HCT116 (cell line): ENCODE results near the gene APBA2.

Source experiments
- EZH2 ChIP-seq: fragments of 200-600 bp; sonication (generic); IDR thresholded peaks from 2 replicates; pipeline ENCODE4 v1.6.1; 2017; ENCODE audit warnings: antibody characterized with exemption, mixed run types
- POLR2A ChIP-seq: IDR thresholded peaks from 2 replicates; pipeline ENCODE4 v1.7.0; 2011; ENCODE audit warnings: borderline replicate concordance; ENCODE audit not compliant: insufficient read depth, insufficient read length; ENCODE audit errors: extremely low read depth
- POLR2AphosphoS5 ChIP-seq: IDR thresholded peaks from 2 replicates; pipeline ENCODE4 v1.6.1; 2011; ENCODE audit warnings: mild to moderate bottlenecking, low read depth, low read length, moderate library complexity
- RAD21 ChIP-seq: IDR thresholded peaks from 2 replicates; pipeline ENCODE4 v1.6.1; 2012; ENCODE audit warnings: low read depth, mild to moderate bottlenecking
- REST ChIP-seq: IDR thresholded peaks from 2 replicates; pipeline ENCODE4 v1.6.1; 2012; ENCODE audit warnings: low read depth
- TCF7L2 ChIP-seq: IDR thresholded peaks from 2 replicates; pipeline ENCODE4 v1.7.0; 2011; ENCODE audit warnings: borderline replicate concordance, inconsistent platforms; ENCODE audit not compliant: insufficient read depth, insufficient read length; ENCODE audit errors: extremely low read depth
- ZNF274 ChIP-seq: fragments of 200-500 bp; sonication (Bioruptor generic); IDR thresholded peaks from 2 replicates; pipeline ENCODE4 v1.6.1; 2014; ENCODE audit warnings: mild to moderate bottlenecking, low read depth, low read length, inconsistent platforms
- TF ChIP-seq, protein P1 (sequence below), 3 experiments: fragments of 200-600 bp in 1 of 3; sonication (generic) in 1 of 3; IDR thresholded peaks in 2 of 3; conservative IDR thresholded peaks in 1 of 3; 2 replicates each; pipeline ENCODE4 v1.5.1; 2012 to 2017; ENCODE audit warnings: low read depth in 2 of 3, low read length in 2 of 3, antibody characterized with exemption in 1 of 3, borderline replicate concordance in 1 of 3, control low read depth in 1 of 3, mild to moderate bottlenecking in 1 of 3, mixed read lengths in 1 of 3, mixed run types in 1 of 3, moderate library complexity in 1 of 3; ENCODE audit not compliant: insufficient read depth in 1 of 3

DNA sequence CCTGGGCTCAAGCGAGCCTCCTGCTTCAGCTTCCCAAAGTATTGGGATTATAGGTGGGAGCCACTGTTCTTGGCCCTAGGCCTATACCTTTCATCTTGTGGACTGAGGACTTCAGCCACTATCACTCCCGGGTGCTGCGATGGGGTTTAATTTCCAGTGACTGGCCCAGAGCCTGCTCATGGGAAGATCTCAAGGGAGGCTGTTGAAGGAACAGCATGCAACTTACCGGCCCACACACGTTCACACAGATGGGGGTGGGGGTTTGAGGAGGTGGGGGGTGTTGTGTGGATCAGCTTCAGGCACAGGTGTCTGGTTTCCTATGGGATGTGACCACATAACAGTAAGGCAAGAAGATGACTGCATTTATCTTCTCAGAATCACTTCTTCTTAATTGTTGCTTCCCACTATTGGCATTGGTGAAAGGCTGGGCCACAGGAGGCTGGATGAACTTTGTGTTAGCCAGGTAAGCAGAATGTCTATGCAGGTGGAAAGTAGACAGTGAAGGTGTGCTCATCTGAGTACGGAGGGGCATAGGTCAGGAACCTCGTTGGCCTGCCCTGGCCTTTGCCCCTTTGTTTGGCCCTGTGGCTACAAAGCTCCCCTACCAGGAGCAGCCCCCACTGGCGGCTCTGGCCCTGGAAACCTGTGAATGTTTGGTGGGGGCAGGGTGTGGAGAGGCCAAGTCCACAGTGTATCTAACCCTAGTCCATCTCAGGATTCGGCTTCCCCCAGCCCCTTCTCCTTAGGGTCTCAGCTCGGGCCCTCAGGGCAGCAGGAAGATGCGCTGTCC is 1.4 kb upstream of the APBA2 start:
- TF ChIP-seq POLR2AphosphoS5 (no peak), REST (no peak), EZH2 (no peak), TCF7L2 (no peak), POLR2A (no peak), ZNF274 (no peak), RAD21 (no peak)
- TF ChIP-seq, protein P1, sequence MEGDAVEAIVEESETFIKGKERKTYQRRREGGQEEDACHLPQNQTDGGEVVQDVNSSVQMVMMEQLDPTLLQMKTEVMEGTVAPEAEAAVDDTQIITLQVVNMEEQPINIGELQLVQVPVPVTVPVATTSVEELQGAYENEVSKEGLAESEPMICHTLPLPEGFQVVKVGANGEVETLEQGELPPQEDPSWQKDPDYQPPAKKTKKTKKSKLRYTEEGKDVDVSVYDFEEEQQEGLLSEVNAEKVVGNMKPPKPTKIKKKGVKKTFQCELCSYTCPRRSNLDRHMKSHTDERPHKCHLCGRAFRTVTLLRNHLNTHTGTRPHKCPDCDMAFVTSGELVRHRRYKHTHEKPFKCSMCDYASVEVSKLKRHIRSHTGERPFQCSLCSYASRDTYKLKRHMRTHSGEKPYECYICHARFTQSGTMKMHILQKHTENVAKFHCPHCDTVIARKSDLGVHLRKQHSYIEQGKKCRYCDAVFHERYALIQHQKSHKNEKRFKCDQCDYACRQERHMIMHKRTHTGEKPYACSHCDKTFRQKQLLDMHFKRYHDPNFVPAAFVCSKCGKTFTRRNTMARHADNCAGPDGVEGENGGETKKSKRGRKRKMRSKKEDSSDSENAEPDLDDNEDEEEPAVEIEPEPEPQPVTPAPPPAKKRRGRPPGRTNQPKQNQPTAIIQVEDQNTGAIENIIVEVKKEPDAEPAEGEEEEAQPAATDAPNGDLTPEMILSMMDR (IDR thresholded peaks at IDR 0.05 in 2 of 3, conservative IDR thresholded peaks at IDR 0.05 in 1 of 3; ENCODE audit: borderline replicate concordance in 1 of 3, insufficient read depth in 1 of 3, low read depth in 2 of 3, low read length in 2 of 3): no peak
